M059J (cell line): ENCODE results near the gene IL33. TPM values are rescaled to one million over a fixed set of nuclear protein-coding genes. Genes with fewer than 3 reads are reported as not detected.

Experiments
- DNase-seq: peaks from one replicate; pipeline ENCODE4 v3.0.0-alpha.2; 2012; ENCODE audit warnings: low read depth
- total RNA-seq: library from RNA; depleted of rRNA; stranded (reverse); fragments of >200 nt; shearing (Covaris generic); gene quantifications from 2 replicates; pipeline ENCODE4 v1.2.3, GENCODE V29; 2014; rRNA removed

IL33 gene
- total RNA-seq, 1 experiment from 2014 or later = 3.9 TPM

- DNase-seq = peak; percentile 16
These were observed 86.8 kb downstream of the IL33 start for GRCh38 chr9:6302417-6302816.

GRCh38 chr9:6304232-6304631, 88.6 kb downstream of the IL33 start:
- no peak for DNase-seq

GRCh38 chr9:6305954-6306563, 90.5 kb downstream of the IL33 start:
- peak; percentile 64 for DNase-seq

Other genes with a start within 250 kb of the IL33 start
- gene RANBP6, start 200.2 kb upstream of the IL33 start, total RNA-seq = 33.1 and 39.2 TPM in 2 replicates
- not detected in 2 replicates for gene TPD52L3, start 112.6 kb downstream of the IL33 start, total RNA-seq
- gene UHRF2, start 197.4 kb downstream of the IL33 start, total RNA-seq = 27.6 and 37.8 TPM in 2 replicates